HCEC 1CT (cell line): ENCODE results near the gene FIG4.

ENCODE experiments used
- DNase-seq: peaks from one replicate; pipeline ENCODE4 v3.0.0-alpha.2; 2017

FIG4 gene

DNA sequence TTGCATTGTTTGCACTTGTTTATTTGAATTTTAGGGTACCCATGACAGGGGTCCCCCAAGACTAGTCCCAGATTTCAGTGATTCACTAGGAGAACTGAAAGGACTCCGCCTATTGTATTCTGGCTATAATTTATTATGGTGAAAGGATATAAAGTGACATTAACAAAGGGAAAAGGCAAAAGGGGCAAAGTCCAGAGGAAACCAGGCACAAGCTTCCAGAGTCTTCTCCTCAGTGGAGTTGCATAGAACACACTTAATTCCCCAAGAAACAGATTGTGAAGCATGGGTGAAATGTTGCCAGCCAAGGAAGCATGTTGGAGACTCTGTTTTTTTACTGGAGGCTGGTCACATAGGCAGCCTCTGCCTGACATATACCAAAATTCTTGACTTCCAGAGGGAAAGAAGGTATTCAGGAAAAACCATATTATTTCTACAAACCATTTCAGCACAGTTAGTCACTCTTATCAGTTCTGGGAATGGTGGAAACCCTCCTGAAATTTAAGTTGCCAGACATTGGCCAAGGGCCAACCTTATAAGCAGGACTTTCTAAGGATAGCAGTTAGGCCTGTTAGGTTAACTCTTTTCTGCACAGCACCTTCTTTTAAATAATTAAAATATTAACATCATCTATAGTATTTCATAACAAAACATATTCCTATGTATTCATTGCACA is 71.8 kb downstream of the FIG4 start:
- no peak for DNase-seq

DNA sequence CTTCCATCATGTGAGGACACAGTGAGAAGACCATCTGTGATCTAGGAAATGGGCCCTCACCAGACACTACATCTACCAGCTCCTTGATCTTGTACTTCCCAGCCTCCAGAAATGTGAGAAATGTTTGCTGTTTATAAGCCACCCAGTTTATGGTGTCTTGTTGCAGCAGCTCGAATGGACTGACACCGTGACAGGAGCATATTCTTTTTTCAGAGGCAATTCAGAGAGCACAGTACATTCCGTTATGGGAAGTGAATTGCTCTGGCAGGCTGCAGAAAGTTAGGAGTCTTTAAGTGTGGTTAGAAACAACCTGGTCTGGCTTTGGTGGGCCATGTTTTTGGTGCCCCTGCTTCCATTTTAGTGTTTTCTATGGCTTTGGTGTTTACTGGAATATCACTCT is 75.1 kb downstream of the FIG4 start:
- DNase-seq: no peak

DNA sequence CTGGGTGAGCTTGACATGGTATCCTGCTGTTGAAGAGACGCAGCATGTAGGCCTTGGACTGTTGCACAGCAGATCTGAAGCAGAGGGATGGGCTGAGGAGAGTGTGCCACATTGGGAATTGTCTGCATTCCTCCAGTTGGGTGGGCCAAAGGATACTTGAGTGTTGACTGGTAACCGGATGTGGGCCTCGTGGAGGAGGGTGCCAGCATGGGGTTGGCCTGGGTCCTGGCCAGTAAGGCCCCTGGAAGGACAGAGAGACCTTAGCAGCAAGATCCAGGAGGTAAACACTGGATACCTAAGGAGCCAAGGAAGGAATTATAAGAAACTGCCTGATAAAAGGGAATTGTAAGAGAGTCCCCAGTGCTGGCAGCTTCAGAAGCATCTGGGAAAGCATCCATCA is 76.9 kb downstream of the FIG4 start:
- peak; percentile 4 for DNase-seq

DNA sequence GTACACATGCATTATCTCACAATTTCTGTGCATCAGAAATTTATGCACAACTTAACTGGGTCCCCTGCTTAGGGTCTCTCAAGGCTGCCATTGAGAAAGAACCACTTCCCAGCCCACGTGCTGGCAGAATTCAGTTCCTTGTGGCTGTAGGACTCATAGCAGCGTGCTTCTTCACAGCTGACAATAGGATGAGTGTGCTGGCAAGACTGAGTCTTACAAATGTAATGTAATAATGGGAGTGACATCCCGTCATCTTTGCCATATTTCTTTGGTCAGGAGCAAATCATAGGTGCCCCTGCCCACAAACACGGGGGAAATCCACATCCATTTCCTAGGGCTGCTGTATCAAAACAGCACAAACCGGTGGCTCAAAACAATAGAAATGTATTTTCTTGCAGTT is 77.4 kb downstream of the FIG4 start:
- DNase-seq: peak; percentile 73

DNA sequence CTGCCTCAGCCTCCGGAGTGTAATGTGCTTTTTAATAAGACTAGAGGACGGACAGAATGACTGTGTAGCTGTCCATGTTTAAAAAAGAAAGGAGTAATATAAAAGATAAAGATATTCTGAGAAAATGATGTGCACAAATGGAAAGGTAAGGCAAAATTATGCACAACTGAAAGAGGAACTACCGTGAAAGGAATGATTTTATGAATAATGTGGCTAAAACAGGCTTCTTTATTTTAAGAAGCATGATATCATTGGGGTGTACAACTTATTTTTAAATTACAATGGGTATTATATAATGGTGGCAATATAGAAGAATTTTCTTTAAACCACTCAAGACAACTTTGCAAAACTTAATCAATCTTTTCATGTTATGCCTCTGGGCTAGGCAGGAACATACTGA is 78.1 kb downstream of the FIG4 start:
- DNase-seq: no peak

DNA sequence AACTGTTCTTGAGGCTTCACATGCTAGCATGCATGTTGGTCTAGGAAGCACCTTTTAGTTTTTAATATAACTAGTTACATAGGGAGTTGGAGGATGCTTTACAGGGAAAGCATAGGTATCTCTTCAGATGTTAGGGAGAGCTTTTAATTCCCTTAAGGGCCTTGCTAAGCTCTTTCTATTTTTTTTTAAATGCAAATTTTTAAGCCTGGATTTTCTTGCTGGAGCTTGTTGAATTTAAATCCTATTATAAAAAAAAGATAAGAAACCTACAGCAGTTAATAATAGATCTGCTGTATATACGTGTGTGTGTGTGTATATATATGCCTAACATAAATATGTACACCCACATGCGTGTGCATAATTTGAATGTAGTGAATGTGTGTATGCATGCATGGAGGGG is 79.0 kb downstream of the FIG4 start:
- no peak for DNase-seq

DNA sequence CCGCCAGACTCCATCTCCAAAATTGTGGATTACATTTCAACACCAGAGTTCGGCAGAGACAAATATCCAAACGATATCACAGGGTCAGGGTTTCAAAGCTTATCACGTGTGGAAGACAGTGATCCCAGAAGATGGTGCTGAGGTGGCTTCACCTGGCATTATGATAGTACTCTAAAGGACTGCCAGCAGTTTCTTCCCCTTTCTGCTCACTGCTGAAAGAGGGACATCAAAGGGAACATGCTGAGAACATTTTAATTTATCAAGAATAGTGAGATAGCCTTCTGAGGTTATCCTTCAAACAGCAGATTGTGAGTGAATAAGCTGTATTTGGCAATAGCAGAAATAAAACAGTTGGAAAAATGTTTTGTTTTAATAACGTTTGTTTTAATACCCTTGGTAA is 79.7 kb downstream of the FIG4 start:
- no peak for DNase-seq

DNA sequence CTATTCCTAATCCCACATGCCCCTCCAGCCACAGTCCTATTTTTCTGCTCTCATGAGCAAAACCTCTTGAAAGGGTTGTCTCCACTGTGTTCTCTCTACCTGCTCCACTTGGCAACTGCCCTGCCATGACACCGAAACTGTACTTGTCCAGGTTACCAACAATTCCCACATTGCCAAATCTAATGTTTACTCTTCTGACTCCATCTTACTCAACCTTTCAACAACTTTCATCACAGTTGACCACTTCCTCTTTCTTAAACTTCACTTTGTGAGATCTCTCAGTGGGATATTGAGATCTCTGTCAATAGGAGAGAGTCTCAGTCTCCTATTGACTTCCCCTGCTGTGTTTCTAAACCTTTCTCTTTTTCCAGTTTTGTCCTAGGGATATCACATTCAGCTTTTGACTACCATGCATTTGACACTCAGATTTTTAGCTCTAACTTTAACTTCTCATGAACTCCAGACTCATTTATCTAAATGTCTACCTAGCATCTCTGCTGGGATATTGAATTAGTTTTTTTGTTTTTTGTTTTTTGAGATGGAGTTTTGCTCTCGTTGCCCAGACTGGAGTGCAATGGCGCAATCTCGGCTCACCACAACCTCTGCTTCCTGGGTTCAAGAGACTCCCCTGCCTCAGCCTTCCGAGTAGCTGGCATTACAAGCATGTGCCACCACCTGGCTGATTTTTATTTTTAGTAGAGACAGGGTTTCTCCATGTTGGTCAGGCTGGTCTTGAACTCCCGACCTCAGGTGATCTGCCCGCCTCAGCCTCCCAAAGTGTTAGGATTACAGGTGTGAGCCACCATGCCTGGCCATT is 81.1 kb downstream of the FIG4 start:
- DNase-seq: peak; percentile 42

DNA sequence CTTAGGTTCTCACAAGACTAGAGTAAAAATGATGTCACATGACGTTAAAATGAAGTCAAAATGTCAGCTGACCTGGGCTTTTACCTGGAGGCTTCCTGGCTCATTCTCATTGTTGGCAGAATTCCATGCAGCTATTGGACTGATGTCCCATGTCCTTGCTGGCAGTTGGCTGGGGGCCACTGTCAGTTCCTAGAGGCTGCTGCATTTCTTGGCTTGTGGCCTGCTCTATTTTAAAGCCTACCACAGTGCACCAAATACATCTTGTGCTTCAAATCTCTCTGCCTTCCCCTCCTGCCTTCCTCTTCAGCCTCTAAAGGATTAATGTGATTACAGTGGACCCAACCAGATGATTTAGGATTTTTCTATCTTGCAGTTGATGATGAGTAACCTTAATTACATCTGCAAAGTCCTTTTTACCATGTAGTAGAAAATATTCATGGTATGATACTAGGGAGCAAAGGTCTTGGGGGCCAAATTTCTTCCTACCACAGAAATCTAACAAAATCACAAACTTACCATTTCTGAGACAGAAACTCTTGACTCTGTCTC is 81.9 kb downstream of the FIG4 start:
- peak; percentile 87 for DNase-seq

DNA sequence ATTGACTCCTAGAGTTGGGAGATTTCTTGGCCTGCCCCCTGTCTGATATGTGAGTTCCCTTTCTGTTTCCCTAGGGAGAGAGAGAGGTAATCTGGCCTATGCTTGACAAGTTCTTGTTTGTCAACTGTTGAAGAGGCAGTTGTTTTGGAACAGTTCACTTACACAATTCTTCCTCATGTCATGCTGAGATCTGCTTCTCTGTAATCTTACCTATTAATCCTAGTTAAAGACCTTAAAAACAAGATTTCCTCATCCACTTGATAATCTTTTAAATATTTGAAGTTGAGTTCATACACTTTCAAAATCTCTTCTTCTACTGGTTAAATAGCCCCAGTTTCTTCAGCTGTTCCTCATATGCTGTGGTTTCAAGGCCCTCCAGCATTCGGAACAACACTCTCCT is 89.9 kb downstream of the FIG4 start:
- DNase-seq: no peak

DNA sequence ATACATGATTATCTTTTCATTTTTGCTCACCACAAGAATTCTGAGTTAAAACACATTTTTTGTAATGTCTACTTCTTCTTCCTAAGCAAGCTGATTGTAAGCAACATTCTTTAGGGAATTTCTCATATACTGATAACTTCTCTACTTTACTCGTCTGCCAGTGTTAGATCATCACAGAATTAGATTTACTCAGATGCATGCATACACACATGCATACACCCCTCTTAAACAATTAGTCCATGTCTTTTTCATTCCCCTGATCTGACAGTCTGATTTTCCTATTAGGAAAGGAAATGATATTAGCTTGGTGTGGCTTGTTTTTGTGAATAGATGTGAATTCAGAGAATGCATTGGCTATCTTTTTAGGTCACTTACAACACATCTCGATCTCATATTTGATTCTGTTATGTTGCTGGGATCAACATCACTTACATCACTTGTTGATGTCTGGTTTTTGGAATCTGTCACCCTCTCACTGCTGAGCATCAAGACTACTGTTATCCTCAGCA is 91.4 kb downstream of the FIG4 start:
- DNase-seq: no peak

DNA sequence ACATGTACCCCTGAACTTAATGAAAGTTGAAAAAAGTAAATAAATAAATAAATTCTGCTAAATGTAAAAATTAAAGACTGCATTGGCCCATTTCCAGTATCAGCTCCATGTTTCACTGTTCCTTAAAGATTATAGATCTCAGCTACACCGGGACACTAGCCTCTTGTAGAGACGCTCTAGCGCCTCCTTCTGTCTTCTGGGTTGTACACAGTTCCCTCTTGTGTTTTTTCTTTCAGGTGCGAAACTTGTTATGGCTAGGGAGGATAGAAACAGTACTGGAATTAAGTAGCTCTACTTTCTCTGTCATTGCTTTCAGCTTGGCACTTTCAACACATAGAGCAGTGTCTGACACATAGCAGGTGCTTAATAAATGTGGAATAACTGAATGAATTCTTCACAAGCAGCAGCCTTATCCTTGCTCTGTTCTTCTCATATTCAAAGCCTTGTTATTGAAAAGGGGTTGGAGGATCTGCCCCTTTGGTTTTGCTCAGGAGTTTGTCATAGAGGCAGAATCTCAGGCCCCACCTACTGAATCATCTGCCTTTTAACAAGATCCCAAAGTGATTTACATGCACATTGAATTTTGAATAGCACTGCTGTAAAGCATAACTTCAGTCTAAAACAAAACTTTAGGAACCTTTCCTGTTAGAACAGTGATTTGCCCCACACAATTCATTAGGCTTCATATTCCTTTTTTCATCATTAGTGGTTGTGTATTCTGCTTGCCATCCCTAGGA is 92.3 kb downstream of the FIG4 start:
- DNase-seq: peak; percentile 41

DNA sequence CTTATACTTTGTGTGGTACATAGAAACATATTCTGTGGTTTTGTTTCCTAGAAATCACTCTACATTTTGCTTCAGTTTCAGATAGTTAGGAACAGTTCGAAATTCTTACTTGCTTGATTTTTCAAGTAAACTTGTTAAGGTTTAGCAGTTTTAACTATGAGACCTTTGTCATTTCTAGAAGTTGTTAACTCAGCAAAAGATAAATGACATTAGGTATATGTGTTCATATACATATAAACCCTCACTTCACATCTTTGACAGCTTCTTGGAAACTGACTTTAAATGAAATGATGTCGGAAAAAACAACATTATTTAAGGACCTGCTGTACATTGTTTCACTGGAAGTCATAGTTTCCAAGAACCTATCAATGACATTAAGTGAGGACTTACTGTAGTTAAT is 96.2 kb downstream of the FIG4 start:
- no peak for DNase-seq

DNA sequence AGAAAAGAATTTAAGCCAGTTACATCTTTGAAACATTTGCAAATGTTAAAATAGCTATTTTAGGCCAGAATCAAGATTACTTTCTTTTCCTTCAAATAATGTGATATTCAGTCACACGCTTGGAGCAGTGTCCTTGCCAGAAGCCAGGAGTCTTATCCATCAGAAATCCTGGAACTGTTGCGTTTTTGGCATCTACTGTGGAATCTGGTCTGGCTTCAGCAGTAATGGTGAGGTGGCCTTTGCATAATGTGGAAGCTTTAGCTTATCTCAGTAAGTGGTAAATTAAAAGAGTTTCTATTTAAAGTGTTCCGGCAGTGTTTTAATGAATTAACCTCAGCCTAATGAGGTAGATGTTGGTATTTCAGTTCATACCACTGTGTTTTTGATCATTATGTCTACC is 97.6 kb downstream of the FIG4 start:
- DNase-seq: no peak

DNA sequence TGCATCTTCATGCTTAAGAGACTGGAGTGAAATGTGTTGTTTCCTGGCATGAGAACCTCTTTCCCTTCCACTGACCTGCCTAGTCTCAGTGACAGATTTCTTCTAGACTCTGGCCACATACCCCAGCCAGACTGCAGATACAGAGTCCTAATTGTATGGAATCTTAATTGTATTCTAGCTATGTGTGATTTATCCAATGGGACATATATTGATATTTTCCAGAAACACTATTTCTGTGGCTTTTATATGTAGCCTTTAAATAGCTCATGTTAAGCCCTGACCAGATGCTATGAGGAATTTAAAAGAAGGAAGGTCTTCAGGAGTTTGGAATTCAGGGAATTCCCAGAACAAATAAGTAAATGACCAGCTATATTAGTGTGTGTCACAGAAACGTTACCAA is 99.0 kb downstream of the FIG4 start:
- peak; percentile 76 for DNase-seq

DNA sequence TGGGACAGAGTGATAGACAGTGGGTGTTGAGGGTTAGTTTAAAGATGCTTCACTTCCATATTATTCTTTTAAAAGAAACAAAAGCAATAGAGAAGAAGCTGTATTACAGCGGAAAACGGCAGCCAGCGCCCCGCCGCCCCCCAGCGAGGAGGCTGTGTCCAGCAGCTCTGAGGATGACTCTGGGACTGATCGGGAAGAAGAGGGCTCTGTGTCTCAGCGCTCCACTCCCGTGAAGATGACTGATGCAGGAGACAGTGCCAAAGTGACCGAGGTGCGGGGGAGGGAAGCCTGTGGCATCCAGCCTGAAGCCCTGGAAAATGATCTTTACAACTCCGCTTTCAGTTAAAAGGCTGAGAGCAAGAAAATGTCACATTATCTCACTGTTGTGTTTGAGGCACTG is 100.2 kb downstream of the FIG4 start:
- DNase-seq: no peak

DNA sequence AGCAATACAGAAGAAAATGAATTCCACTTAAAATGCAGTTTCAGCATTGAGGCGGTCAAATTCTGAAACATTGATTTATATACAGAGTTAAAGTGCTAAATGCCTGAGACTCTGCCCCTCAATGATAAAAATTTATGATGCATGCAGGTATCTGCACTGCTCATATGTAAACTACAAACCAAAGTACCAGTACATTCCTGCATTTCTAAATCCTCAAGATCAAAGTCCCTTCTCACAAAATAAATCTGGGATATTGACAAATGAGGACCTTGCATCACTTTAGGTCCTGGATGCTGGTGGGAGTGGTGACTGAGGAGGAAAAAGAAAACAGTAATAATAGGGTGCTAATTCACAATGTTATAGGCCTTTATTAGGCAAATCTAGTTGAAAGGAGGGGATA is 101.9 kb downstream of the FIG4 start:
- no peak for DNase-seq

DNA sequence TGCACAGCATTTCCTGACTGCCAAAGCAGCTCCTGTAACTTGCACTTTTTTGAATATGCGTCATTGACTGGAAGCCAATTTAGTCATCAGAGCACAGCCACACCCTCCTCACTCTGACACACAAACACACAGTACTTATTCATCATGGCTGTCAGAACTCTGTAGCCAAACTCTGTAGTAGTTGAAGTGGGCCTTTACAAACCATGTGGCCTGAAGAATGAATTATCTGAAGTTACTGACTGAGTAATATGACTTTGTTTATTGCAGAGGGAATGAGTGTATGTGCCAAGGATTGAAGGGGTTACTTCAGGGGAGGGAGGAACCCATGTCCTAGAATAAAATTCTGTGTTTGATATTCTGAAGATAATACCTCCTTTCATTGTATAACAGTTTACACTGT is 102.7 kb downstream of the FIG4 start:
- peak; percentile 95 for DNase-seq

DNA sequence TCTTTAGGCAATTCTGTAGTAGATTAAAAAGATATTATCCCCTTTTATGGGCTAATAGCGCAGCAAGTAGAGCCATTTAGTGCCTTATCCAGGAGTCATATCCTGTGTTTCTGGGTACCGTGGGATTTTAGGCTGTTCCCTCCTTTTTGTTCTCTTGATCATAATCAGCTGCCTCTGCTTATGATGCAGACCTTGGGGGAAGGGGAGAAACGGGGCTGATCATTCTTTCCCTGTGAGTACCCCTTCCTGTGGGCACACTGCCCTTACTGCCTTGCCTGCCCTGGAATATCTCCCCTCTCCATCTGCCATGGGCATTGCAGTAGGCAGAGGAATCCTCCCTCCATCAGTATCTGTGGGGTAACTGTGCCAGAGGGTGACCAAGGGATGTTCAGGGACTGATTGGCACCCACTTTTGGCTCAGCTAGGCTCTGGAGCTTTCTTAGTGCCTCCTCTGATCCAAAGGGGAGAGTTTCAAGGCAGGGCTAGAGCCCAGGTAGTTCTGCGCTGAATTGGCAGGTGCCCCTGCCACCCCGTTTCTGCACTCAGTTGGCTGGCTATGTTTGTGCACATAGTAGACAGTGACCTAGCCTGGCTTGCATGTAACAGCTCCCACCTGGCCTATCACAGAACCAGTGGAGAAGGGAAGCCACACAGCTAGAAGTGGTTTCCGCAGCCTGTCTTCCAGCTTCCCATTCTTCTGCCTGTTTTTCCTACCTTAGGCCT is 103.3 kb downstream of the FIG4 start:
- DNase-seq: peak; percentile 93

DNA sequence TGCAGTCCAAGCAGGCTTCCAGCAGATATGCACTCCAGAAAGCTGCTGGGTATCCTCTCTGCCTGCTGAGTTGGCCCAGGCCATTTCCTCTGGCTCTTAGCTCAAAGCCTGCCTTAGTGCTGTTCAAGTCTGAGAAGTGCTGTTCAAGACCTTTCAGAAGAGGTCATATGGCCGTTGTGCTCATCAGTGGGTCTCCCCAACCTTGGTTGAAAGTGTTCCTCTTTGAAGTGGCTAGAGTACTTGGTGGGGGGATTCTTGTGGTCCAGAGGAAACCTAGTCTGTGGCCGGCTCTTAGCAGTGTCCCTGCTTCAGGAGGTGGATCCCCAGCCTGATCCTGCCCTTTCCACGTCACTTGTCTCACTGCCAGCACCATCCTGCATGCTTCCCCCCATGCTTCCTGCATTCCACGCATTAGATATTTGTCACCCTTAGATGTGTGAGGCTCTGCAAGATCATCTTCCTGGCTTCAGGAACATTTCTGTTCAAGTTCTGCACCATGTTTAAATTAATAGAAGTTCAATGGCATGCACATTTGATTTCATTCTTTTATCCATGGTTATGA is 105.0 kb downstream of the FIG4 start:
- peak; percentile 32 for DNase-seq

DNA sequence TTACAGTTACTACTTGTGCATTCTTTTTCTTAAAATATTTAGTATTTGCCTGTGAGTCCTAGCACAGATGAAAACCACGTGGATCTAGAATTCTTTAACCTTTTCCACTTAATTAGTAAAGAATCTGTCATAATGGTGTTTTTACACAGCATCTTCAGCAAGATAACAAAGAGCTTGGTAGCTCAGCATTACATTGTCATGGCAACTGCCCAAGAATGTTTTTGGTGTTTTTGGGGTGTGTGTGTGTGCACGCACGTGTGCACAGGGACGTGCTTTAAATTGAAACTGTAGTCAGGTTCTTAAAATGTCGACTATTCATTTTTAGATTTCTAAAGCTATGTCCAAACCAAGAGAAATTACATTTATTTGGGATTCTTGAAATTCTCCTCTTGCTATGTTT is 108.0 kb downstream of the FIG4 start:
- DNase-seq: no peak

DNA sequence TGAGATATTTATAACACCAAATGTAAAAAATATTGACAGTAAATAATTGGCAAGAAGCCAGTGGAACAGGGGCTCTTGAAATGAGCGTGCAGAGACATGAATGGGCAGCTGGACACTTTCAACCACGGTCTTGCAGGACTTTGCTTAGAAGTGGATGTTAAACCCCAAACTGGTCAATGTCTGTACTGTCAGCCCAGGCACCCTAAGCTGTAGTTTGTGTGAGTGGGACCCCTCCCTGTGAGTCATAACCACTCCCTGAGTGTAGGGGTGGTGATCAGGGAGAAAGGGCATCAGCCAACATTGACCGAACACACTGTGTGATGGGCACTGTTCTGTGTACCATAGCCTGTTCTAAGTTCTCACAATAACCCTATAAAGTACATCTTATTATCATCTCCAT is 108.6 kb downstream of the FIG4 start:
- DNase-seq: no peak
